PC-9 (cell line): ENCODE data around the gene MOK.

ENCODE experiments used
- CTCF ChIP-seq: fragments of 200-600 bp; sonication (generic); conservative IDR thresholded peaks from 2 replicates; pipeline ENCODE4 v1.6.1; 2017; ENCODE audit warnings: mixed run types, antibody characterized with exemption, mild to moderate bottlenecking, moderate library complexity
- EZH2 ChIP-seq: fragments of 200-600 bp; sonication (generic); IDR thresholded peaks from 2 replicates; pipeline ENCODE4 v1.8.0; 2017; ENCODE audit warnings: antibody characterized with exemption, low read depth

DNA sequence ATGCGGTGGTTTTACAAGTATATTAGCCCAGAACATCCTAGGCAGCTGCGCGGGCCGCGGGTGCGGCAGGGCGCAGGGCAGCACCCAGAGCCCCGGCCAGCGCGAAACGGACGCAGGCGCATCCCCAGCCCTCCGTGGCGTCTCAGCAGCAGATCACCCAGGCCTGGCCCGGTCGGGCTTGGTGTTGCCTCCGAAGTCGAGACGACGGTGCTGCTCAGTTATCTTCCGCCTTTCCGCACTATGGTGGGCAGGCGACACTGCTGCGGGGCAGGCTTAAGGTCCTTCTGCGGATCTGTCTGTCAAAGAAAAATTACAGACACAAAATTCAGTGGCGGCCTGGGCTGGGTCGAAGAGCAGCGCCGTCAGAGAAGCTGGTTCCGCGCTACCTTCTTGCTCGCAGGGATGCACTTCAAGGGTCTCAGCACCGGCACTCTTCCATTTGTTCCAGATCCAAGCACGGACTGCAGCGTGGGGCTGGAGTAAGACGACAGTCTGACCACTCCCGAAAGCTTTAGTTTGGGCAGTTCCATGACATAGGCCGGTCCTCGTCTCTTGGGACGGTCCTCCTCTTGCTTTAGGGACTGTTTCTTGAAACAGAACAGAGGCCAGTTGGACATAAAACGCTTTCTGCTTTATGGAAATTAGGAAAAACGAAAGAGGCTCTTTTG, 75.8 kb downstream of the MOK start:
- no peak for TF ChIP-seq CTCF
- no peak for TF ChIP-seq EZH2
